Transverse colon (tissue), 4 donors: Measurements from ENCODE around the gene DAB2. TPM values are rescaled to one million over a fixed set of nuclear protein-coding genes. Genes with fewer than 3 reads are reported as not detected.

Source experiments
- DNase-seq: peaks from one replicate; pipeline ENCODE4 v3.0.0-alpha.2; 2019
- H3K27ac ChIP-seq, 4 donors: fragments of 200-600 bp; sonication (generic); 2 replicates each; pipeline ENCODE4 v1.5.1; 2016 to 2018; ENCODE audit warnings: inconsistent platforms in 4 of 4
- H3K27me3 ChIP-seq: fragments of 200-600 bp; sonication (generic); 2 replicates; pipeline ENCODE4 v1.5.1; 2017; ENCODE audit warnings: inconsistent platforms
- H3K36me3 ChIP-seq, 4 donors: fragments of 200-600 bp; sonication (generic); 2 replicates each; pipeline ENCODE4 v1.5.1; 2017 to 2019; ENCODE audit warnings: inconsistent platforms in 4 of 4
- H3K4me1 ChIP-seq, 4 donors: fragments of 200-600 bp; sonication (generic); 2 replicates each; pipeline ENCODE4 v1.5.1; 2017 to 2020; ENCODE audit warnings: inconsistent platforms in 4 of 4
- H3K4me3 ChIP-seq, 4 donors: fragments of 200-600 bp; sonication (generic); 1 replicate in 1 of 4; 2 replicates in 3 of 4; pipeline versions ENCODE4 v1.5.1 to v1.6.1; 2017 to 2019; ENCODE audit warnings: inconsistent platforms in 4 of 4
- H3K9me3 ChIP-seq, 2 donors: fragments of 200-600 bp; sonication (generic); 2 replicates each; pipeline ENCODE4 v1.5.1; 2017 to 2019; ENCODE audit warnings: inconsistent platforms in 2 of 2
- EP300 ChIP-seq: sonication (generic); formaldehyde crosslinking; IDR thresholded peaks from one replicate; pipeline ENCODE4 v1.6.1; 2017; ENCODE audit warnings: antibody characterized with exemption, low read depth
- POLR2A ChIP-seq: fragments of 450-650 bp; IDR thresholded peaks from one replicate; pipeline ENCODE4 v1.6.1; 2016; ENCODE audit warnings: antibody characterized with exemption, mild to moderate bottlenecking, moderate library complexity
- POLR2AphosphoS5 ChIP-seq, 3 donors: sonication (generic); formaldehyde crosslinking; IDR thresholded peaks; one replicate each; pipeline ENCODE4 v1.6.1; 2016; ENCODE audit warnings: antibody characterized with exemption in 3 of 3
- WGBS, 2 donors: methylation state at CpG; one replicate each; pipeline ENCODE4 v1.1.5; 2018; ENCODE audit warnings: low coverage in 1 of 2; 5-methylcytosine and 5-hydroxymethylcytosine counted together
- in situ Hi-C, 4 donors: fragments of 200-750 bp; cut with MboI; loops; one replicate each; pipeline versions ENCODE4 v1.15.0 to v1.15.1; 2017; ENCODE audit warnings: low sequenced_read_pairs in 3 of 4, low pct_ligation_motif_present in 1 of 4, low pct_unique_long_range_greater_than_20kb in 1 of 4
- intact Hi-C: fragments of 100-400 bp; cut with DNase I; formaldehyde crosslinking; loops from one replicate; pipeline ENCODE4 v1.15.1; 2023; ENCODE audit warnings: low total_unique reads
- total RNA-seq, 4 donors: library from RNA; depleted of rRNA; stranded (reverse); fragments of >200 nt; gene quantifications; one replicate each; pipeline ENCODE4 v1.1.0, GENCODE V29; 2016
- TF ChIP-seq, protein P1 (sequence below), 5 experiments: fragments of 200-600 bp in 3 of 5; fragments of 450-650 bp in 2 of 5; sonication (generic) in 3 of 5; IDR thresholded peaks; 1 replicate in 2 of 5; 2 replicates in 3 of 5; pipeline ENCODE4 v1.5.1; 2016 to 2017; ENCODE audit warnings: antibody characterized with exemption in 5 of 5, inconsistent platforms in 3 of 5, mild to moderate bottlenecking in 2 of 5, moderate library complexity in 1 of 5

The DAB2 gene
- total RNA-seq, 4 donors from 2014 or later: 34.4 to 143 (median 53.1) TPM

- Histone ChIP-seq H3K27me3 (no peaks in the 10 kb centered on the region), H3K36me3 (peaks cover 0 to 16% (median 0%) of the 10 kb centered on the region in 4 donors), H3K4me3 (no peak overlapping the region), H3K4me1 (peaks cover 0 to under 1% (median 0%) of the 10 kb centered on the region in 4 donors), H3K27ac (no peak overlapping the region), H3K9me3 (no peaks in the 10 kb centered on the region)
- 71 to 77% methylated on average over 2 to 3 of the region's 3 CpGs for WGBS, 2 donors
- DNase-seq: no peak
- in situ Hi-C loops (loop anchor here in 3 of 4 donors (5.0 to 10.0 kb wide), 2 partner anchors 165 to 168 kb away; no protein-coding TSS in a partner anchor), intact Hi-C loops (loop anchor here (5.0 kb wide), 1 partner anchor 168 kb away; no protein-coding TSS in a partner anchor)
- TF ChIP-seq POLR2AphosphoS5 (IDR thresholded peaks at IDR 0.05): no peak
- TF ChIP-seq POLR2A: no peak
- TF ChIP-seq EP300: no peak
- TF ChIP-seq, protein P1, sequence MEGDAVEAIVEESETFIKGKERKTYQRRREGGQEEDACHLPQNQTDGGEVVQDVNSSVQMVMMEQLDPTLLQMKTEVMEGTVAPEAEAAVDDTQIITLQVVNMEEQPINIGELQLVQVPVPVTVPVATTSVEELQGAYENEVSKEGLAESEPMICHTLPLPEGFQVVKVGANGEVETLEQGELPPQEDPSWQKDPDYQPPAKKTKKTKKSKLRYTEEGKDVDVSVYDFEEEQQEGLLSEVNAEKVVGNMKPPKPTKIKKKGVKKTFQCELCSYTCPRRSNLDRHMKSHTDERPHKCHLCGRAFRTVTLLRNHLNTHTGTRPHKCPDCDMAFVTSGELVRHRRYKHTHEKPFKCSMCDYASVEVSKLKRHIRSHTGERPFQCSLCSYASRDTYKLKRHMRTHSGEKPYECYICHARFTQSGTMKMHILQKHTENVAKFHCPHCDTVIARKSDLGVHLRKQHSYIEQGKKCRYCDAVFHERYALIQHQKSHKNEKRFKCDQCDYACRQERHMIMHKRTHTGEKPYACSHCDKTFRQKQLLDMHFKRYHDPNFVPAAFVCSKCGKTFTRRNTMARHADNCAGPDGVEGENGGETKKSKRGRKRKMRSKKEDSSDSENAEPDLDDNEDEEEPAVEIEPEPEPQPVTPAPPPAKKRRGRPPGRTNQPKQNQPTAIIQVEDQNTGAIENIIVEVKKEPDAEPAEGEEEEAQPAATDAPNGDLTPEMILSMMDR (IDR thresholded peaks at IDR 0.05): no peak
Measured at GRCh38 chr5:39379693-39380092, 45.1 kb downstream of the DAB2 start.

DNA sequence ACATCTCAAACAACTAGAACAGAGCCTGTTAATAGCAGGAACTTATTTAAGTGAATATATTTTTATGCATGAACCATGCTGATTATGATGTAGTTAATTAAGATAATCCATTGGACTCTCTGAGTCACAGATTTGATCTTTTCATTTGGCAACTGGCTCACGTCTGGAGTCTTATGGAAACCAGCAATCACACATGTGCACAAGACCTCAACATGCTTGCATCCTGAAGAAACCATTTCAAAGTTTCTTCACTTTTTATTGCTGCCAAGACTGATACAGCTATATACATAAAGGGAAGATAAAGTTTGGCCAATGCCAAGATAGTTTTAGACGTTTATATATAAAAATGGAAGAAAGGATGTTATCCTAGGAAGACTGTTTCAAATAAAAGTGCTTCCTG is 47.2 kb downstream of the DAB2 start:
- TF ChIP-seq POLR2A (no peak), POLR2AphosphoS5 (IDR thresholded peaks at IDR 0.05) (no peak), EP300 (no peak)
- TF ChIP-seq, protein P1 (IDR thresholded peaks at IDR 0.05): no peak
- Histone ChIP-seq H3K27me3 (no peaks in the 10 kb centered on the region), H3K27ac (no peak overlapping the region), H3K4me3 (no peak overlapping the region), H3K4me1 (peaks cover 0 to 9% (median 4%) of the 10 kb centered on the region in 4 donors), H3K36me3 (peaks cover 0 to 6% (median 0%) of the 10 kb centered on the region in 4 donors), H3K9me3 (no peaks in the 10 kb centered on the region)
- intact Hi-C loops: loop anchor here (5.0 kb wide), 1 partner anchor 170 kb away; no protein-coding TSS in a partner anchor
- DNase-seq: no peak
- in situ Hi-C loops: loop anchor here in 1 of 4 donors (10.0 kb wide), 1 partner anchor 167 kb away; no protein-coding TSS in a partner anchor
- 47 to 56% methylated on average over 2 of the region's 2 CpGs for WGBS, 2 donors

- Histone ChIP-seq H3K27ac (no peak overlapping the region), H3K9me3 (no peaks in the 10 kb centered on the region), H3K4me3 (no peak overlapping the region), H3K36me3 (peaks cover 0 to 5% (median 0%) of the 10 kb centered on the region in 4 donors), H3K27me3 (no peaks in the 10 kb centered on the region), H3K4me1 (peaks cover 0 to 9% (median 4%) of the 10 kb centered on the region in 4 donors)
- in situ Hi-C loops (loop anchor here in 1 of 4 donors (10.0 kb wide), 1 partner anchor 168 kb away; no protein-coding TSS in a partner anchor), intact Hi-C loops (loop anchor here (5.0 kb wide), 1 partner anchor 171 kb away; no protein-coding TSS in a partner anchor)
- no peak for TF ChIP-seq EP300
- TF ChIP-seq, protein P1 (IDR thresholded peaks at IDR 0.05): peak; percentile 69 to 81 (median 75)
- TF ChIP-seq POLR2AphosphoS5 (IDR thresholded peaks at IDR 0.05): no peak
- TF ChIP-seq POLR2A: no peak
- peak; percentile 27 for DNase-seq
- 40 to 45% methylated on average over 1 to 3 of the region's 3 CpGs for WGBS, 2 donors
Measured at GRCh38 chr5:39376293-39376714, 48.5 kb downstream of the DAB2 start.

GRCh38 chr5:39373791-39374190 is 51.0 kb downstream of the DAB2 start:
- no peaks in the 10 kb centered on the region for H3K36me3 ChIP-seq
- H3K9me3 ChIP-seq: no peaks in the 10 kb centered on the region
- peaks cover 0 to 13% (median 6%) of the 10 kb centered on the region in 4 donors for H3K4me1 ChIP-seq
- in situ Hi-C loops: loop anchor here in 2 of 4 donors (5.0 to 10.0 kb wide), 2 partner anchors 171 to 179 kb away; no protein-coding TSS in a partner anchor
- H3K27me3 ChIP-seq: no peaks in the 10 kb centered on the region
- WGBS, 2 donors: 52 to 60% methylated on average over 2 of the region's 2 CpGs
- TF ChIP-seq, protein P1 (IDR thresholded peaks at IDR 0.05): no peak
- no peak for TF ChIP-seq EP300
- TF ChIP-seq POLR2AphosphoS5 (IDR thresholded peaks at IDR 0.05): no peak
- no peak for TF ChIP-seq POLR2A
- H3K27ac ChIP-seq: peak overlapping the region in 3 of 4 donors; percentile 4 to 47 (median 42)
- DNase-seq: no peak
- intact Hi-C loops: no loop called here
- no peak overlapping the region for H3K4me3 ChIP-seq
